Measurements from ENCODE around the gene ADGRD1. TPM values are rescaled to one million over a fixed set of nuclear protein-coding genes. Genes with fewer than 3 reads are reported as not detected.
A peak's percentile ranks its signal among the peaks of the same experiment; 100 is the strongest.

The ADGRD1 gene
- total and polyA plus RNA-seq, 2 of the 8 experiments (the other 6 are each of a cell fraction or from before 2014, with no cell fraction given): 0.36 to 0.48 TPM

DNA sequence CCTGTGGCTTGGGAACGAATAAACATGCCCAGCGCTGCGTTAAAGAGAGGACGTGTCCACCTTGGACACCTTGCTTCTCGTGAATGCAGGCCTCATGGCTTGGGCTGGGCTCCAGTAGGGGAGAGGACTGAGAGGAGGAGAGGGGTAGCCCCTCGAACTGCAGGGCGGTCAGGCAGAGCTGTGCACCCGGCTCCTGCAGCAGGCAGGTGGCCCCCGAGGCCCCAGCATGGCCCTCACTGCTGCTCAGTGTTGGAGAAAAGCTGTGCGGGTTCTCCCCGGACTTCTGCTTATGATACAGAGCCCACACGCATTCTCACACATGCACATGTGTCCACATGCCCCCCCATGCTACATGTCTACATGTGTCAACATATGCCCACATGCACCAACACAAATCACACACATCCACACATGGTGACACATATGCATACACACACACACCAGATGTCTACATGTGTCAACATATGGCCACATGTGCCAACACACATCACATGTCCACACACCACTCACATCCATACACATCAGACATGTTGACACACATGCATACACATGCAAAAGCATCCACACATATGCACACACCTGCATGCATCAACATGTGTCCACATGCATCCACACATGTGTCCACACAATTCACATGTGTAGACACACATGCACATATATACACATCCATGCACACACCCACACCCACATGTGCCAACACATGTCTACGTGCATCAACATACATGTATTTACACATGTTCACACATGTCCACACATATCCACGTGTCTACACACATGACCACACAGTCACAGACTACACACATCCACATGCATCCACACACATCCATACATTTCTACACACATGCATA, 3.0 kb downstream of the ADGRD1 start:
- Histone ChIP-seq H3K18ac (ENCODE audit: extremely low read depth, low read length) (no peak overlapping the region; the same call in 1 of the 2 replicates), H2BK20ac (ENCODE audit: low read length) (no peak overlapping the region), H2BK12ac (ENCODE audit: low read depth, low read length) (no peak overlapping the region), H3K79me2 (ENCODE audit: control insufficient read depth in 1 of 2, insufficient read depth in 2 of 2, low read length in 2 of 2) (no peaks in the 10 kb centered on the region), H3K36me3 (ENCODE audit: control insufficient read depth in 2 of 4, insufficient read depth in 4 of 4, low read length in 3 of 4) (no peaks in the 10 kb centered on the region), H4K20me1 (replicated peaks in 1 of 2; ENCODE audit: control insufficient read depth in 1 of 2, insufficient read depth in 2 of 2, low read length in 2 of 2) (peaks cover 0 to 4% of the 10 kb centered on the region in 2 experiments), H2BK15ac (ENCODE audit: low read length) (0 out of 2 replicates have a peak overlapping the region, but pooled peaks have one; percentile 3), H3K9me3 (ENCODE audit: insufficient read depth in 2 of 2, low read depth in 1 of 2, low read length in 1 of 2) (no peaks in the 10 kb centered on the region), H2BK120ac (replicated peaks; ENCODE audit: low read depth, low read length) (no peak overlapping the region), H2AFZ (ENCODE audit: low read length) (no peak overlapping the region), H3K4me3 (ENCODE audit: extremely low read depth in 1 of 4, insufficient read depth in 2 of 4, low read depth in 3 of 4, low read length in 4 of 4) (no peak overlapping the region), H3K79me1 (ENCODE audit: low read depth, low read length) (no peaks in the 10 kb centered on the region), H3K56ac (replicated peaks; ENCODE audit: insufficient read length, low read depth, low read length) (no peak overlapping the region), H2AK5ac (ENCODE audit: low read depth, low read length) (peak overlapping the region; percentile 98; the same call in 1 of the 2 replicates), H4K8ac (ENCODE audit: extremely low read depth, insufficient read depth, low read length) (no peak overlapping the region; the same call in 1 of the 2 replicates), H3K14ac (ENCODE audit: insufficient read length) (no peak overlapping the region), H4K91ac (replicated peaks; ENCODE audit: insufficient read length, low read length) (peak overlapping the region; percentile 29), H3K23me2 (ENCODE audit: low read depth, low read length) (peaks cover 3% of the 10 kb centered on the region; the same call in 1 of the 2 replicates), H3K4ac (replicated peaks; ENCODE audit: insufficient read length, low read depth, low read length) (peak overlapping the region; percentile 25), H3K4me1 (replicated peaks in 1 of 4; ENCODE audit: control insufficient read depth in 3 of 4, insufficient read depth in 4 of 4, low read length in 3 of 4) (peaks cover 2 to 20% (median 3%) of the 10 kb centered on the region in 4 experiments; a peak in 6 of 7 replicates), H4K5ac (ENCODE audit: insufficient read length, low read depth, low read length) (no peak overlapping the region), H3K27me3 (replicated peaks in 1 of 4; ENCODE audit: control insufficient read depth in 3 of 4, extremely low read depth in 1 of 4, insufficient read depth in 3 of 4, low read length in 3 of 4) (peaks cover 0 to 3% (median 1%) of the 10 kb centered on the region in 4 experiments; a peak in 1 of 7 replicates), H3K23ac (ENCODE audit: insufficient read length) (no peak overlapping the region), H3K4me2 (ENCODE audit: insufficient read depth in 1 of 2, low read depth in 2 of 2, low read length in 2 of 2) (no peak overlapping the region), H2BK5ac (ENCODE audit: low read depth, low read length) (no peak overlapping the region), H3K27ac (ENCODE audit: low read depth, low read length) (no peak overlapping the region), H3K9ac (replicated peaks in 1 of 4; ENCODE audit: extremely low read depth in 1 of 4, low read depth in 3 of 4, low read length in 3 of 4) (no peak overlapping the region)
- CTCF ChIA-PET (ENCODE audit: partially characterized antibody): no interaction called here
- FAIRE-seq (no peak), DNase-seq (ENCODE audit: low read depth in 1 of 2, low spot score in 2 of 2) (no peak)
- WGBS, 2 experiments (ENCODE audit: extremely low coverage in 1 of 2, insufficient coverage in 1 of 2, insufficient read length in 1 of 2, insufficient replicate concordance in 2 of 2, low coverage in 1 of 2, low lambda C conversion rate in 2 of 2, missing lambda C conversion rate in 1 of 2): 91% methylated on average over 14 of the region's 14 CpGs; no CpG with 5 or more reads in 1 of the 2 experiments
- POLR2A ChIA-PET (ENCODE audit: partially characterized antibody): no interaction called here
- TF ChIP-seq, protein P1, sequence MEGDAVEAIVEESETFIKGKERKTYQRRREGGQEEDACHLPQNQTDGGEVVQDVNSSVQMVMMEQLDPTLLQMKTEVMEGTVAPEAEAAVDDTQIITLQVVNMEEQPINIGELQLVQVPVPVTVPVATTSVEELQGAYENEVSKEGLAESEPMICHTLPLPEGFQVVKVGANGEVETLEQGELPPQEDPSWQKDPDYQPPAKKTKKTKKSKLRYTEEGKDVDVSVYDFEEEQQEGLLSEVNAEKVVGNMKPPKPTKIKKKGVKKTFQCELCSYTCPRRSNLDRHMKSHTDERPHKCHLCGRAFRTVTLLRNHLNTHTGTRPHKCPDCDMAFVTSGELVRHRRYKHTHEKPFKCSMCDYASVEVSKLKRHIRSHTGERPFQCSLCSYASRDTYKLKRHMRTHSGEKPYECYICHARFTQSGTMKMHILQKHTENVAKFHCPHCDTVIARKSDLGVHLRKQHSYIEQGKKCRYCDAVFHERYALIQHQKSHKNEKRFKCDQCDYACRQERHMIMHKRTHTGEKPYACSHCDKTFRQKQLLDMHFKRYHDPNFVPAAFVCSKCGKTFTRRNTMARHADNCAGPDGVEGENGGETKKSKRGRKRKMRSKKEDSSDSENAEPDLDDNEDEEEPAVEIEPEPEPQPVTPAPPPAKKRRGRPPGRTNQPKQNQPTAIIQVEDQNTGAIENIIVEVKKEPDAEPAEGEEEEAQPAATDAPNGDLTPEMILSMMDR (IDR thresholded peaks at IDR 0.05; ENCODE audit: control extremely low read depth in 1 of 3, insufficient read depth in 1 of 3, low read depth in 1 of 3, low read length in 3 of 3): no peak
- TF ChIP-seq NRF1 (IDR thresholded peaks at IDR 0.05; ENCODE audit: low read depth, low read length): no peak
- no peak for TF ChIP-seq ASH2L (IDR thresholded peaks at IDR 0.05; ENCODE audit: low read length)
- TF ChIP-seq RBBP5 (IDR thresholded peaks at IDR 0.05; ENCODE audit: borderline replicate concordance, low read depth, low read length): no peak
- no peak for TF ChIP-seq FOSL1 (IDR thresholded peaks at IDR 0.05; ENCODE audit: insufficient read depth, low read depth, low read length)
- no peak for TF ChIP-seq GTF2F1 (IDR thresholded peaks at IDR 0.05; ENCODE audit: borderline replicate concordance, low read depth, low read length)
- TF ChIP-seq EZH2 (IDR thresholded peaks at IDR 0.05; ENCODE audit: low read depth, low read length, severe bottlenecking): no peak
- TF ChIP-seq TCF12 (IDR thresholded peaks at IDR 0.05; ENCODE audit: low read depth, low read length): no peak
- no peak for TF ChIP-seq POLR2AphosphoS5 (IDR thresholded peaks at IDR 0.05; ENCODE audit: low read depth, low read length)

Measured in H1 (cell line).